ENCODE results near the gene LACTB.

LACTB gene

GRCh38 chr15:63172851-63173451, 51.3 kb downstream of the LACTB start:
- no peak for DNase-seq (ENCODE audit: low spot score)

- DNase-seq (ENCODE audit: low spot score), result no peak
These were observed 54.6 kb downstream of the LACTB start for GRCh38 chr15:63176302-63176701.

GRCh38 chr15:63178034-63178433, 56.4 kb downstream of the LACTB start:
- no peak for DNase-seq (ENCODE audit: low spot score)

- no peak for DNase-seq (ENCODE audit: low spot score)
These were observed 59.1 kb downstream of the LACTB start for GRCh38 chr15:63180746-63181145.

GRCh38 chr15:63181648-63182047, 60.0 kb downstream of the LACTB start:
- DNase-seq (ENCODE audit: low spot score), result no peak

GRCh38 chr15:63185206-63185605, 63.5 kb downstream of the LACTB start:
- no peak for DNase-seq (ENCODE audit: low spot score)

GRCh38 chr15:63186065-63186464, 64.4 kb downstream of the LACTB start:
- DNase-seq (ENCODE audit: low spot score), result no peak

- DNase-seq (ENCODE audit: low spot score), result no peak
These were observed 66.0 kb downstream of the LACTB start for GRCh38 chr15:63187589-63188226.

GRCh38 chr15:63188247-63188925, 66.7 kb downstream of the LACTB start:
- no peak for DNase-seq (ENCODE audit: low spot score)

GRCh38 chr15:63188926-63189871, 67.5 kb downstream of the LACTB start, which contains the start of gene RAB8B:
RAB8B (plus strand) TSS chr15:63189606; CDS start chr15:63189625, 19 bp downstream.
- DNase-seq (ENCODE audit: low spot score), result peak; percentile 64

GRCh38 chr15:63189941-63190768, 68.5 kb downstream of the LACTB start:
- no peak for DNase-seq (ENCODE audit: low spot score)

GRCh38 chr15:63190769-63191649, 69.3 kb downstream of the LACTB start:
- DNase-seq (ENCODE audit: low spot score), result no peak

Data from HuH-7.5 (cell line).